A673 (cell line): ENCODE data around the gene CIBAR2. TPM values are rescaled to one million over a fixed set of nuclear protein-coding genes. Genes with fewer than 3 reads are reported as not detected.

Experiments
- BruUV-seq: library from RNA; stranded (reverse); fragments of 400-500 nt; replicated peaks from 2 replicates; lab custom pipeline; 2021; lab: Mats Ljungman, UMichigan
- CTCF ChIA-PET: fragments of 300-600 bp; sonication (Branson Sonifier 250); formaldehyde crosslinking; loops from one replicate; lab custom pipeline; 2022; ENCODE audit warnings: antibody characterized with exemption; lab: Charles Lee
- POLR2A ChIA-PET: fragments of 300-600 bp; sonication (Branson Sonifier 250); formaldehyde crosslinking; loops from one replicate; lab custom pipeline; 2022; ENCODE audit warnings: antibody characterized with exemption; ENCODE audit not compliant: low non-redundant PET; lab: Charles Lee
- DNase-seq: peaks from one replicate; pipeline ENCODE4 v3.0.0-alpha.2; 2015; ENCODE audit warnings: low spot score
- H3K27ac ChIP-seq: fragments of 200-600 bp; sonication (generic); 2 replicates; pipeline ENCODE4 v1.5.1; 2016; ENCODE audit warnings: mixed run types, low read depth, mild to moderate bottlenecking, mixed read lengths, antibody characterized with exemption, low read length; ENCODE audit not compliant: poor library complexity, severe bottlenecking
- H3K27me3 ChIP-seq: fragments of 200-600 bp; sonication (generic); replicated peaks from 2 replicates; pipeline ENCODE4 v1.6.1; 2017; ENCODE audit warnings: mixed run types, low read depth, mild to moderate bottlenecking, mixed read lengths, antibody characterized with exemption, low read length; ENCODE audit not compliant: insufficient read depth, poor library complexity
- H3K36me3 ChIP-seq: fragments of 200-600 bp; sonication (generic); 2 replicates; pipeline ENCODE4 v1.6.1; 2016; ENCODE audit warnings: mixed run types, mild to moderate bottlenecking, mixed read lengths, antibody characterized with exemption, low read length; ENCODE audit not compliant: insufficient read depth, poor library complexity, severe bottlenecking
- H3K4me1 ChIP-seq: fragments of 200-600 bp; sonication (generic); 2 replicates; pipeline ENCODE4 v1.6.1; 2017; ENCODE audit warnings: mixed run types, mild to moderate bottlenecking, mixed read lengths, antibody characterized with exemption, low read length; ENCODE audit not compliant: insufficient read depth, poor library complexity, severe bottlenecking
- H3K4me3 ChIP-seq: fragments of 200-600 bp; sonication (generic); 2 replicates; pipeline ENCODE4 v1.5.1; 2016; ENCODE audit warnings: low read depth, mixed run types, mild to moderate bottlenecking, mixed read lengths, low read length; ENCODE audit not compliant: poor library complexity, severe bottlenecking
- H3K9me3 ChIP-seq: fragments of 200-600 bp; sonication (generic); 2 replicates; pipeline ENCODE4 v1.6.1; 2016; ENCODE audit warnings: mixed run types, low read depth, mild to moderate bottlenecking, mixed read lengths, antibody characterized with exemption, low read length; ENCODE audit not compliant: poor library complexity, severe bottlenecking
- CTCF ChIP-seq: fragments of 300-800, 200-600 bp; sonication (generic); conservative IDR thresholded peaks from 2 replicates; pipeline ENCODE4 v1.5.1; 2017; ENCODE audit warnings: low read depth, mild to moderate bottlenecking, antibody characterized with exemption, low read length, moderate library complexity, mixed read lengths
- EZH2 ChIP-seq: fragments of 200-600 bp; sonication (generic); IDR thresholded peaks from 2 replicates; pipeline ENCODE4 v1.6.1; 2017; ENCODE audit warnings: borderline replicate concordance, low read depth, mild to moderate bottlenecking, mixed read lengths, antibody characterized with exemption, low read length; ENCODE audit not compliant: poor library complexity, severe bottlenecking
- intact Hi-C: fragments of 100-400 bp; cut with micrococcal nuclease; formaldehyde crosslinking; loops from one replicate; pipeline ENCODE4 v1.10.0; 2022; ENCODE audit not compliant: unreplicated experiment
- total RNA-seq: library from RNA; stranded (reverse); gene quantifications from 2 replicates; pipeline ENCODE4 v1.2.3, GENCODE V29; 2021

Gene CIBAR2
- total RNA-seq, 1 experiment from 2014 or later: not detected

GRCh38 chr16:85078952-85079351, 33.3 kb downstream of the CIBAR2 start:
- CTCF ChIA-PET: no interaction called here
- BruUV-seq: no TSS peak

GRCh38 chr16:85078226-85078625, 34.0 kb downstream of the CIBAR2 start:
- ChIA-PET CTCF (no interaction called here), POLR2A (no interaction called here)
- no peak for TF ChIP-seq EZH2
- TF ChIP-seq CTCF: no peak
- Histone ChIP-seq H3K27ac (no peak overlapping the region), H3K4me1 (no peaks in the 10 kb centered on the region), H3K9me3 (no peaks in the 10 kb centered on the region), H3K36me3 (no peaks in the 10 kb centered on the region), H3K4me3 (no peak overlapping the region), H3K27me3 (no peaks in the 10 kb centered on the region)
- intact Hi-C loops: no loop called here
- no peak for DNase-seq
- BruUV-seq: no TSS peak

More at GRCh38 chr16:85078952-85079351, 33.3 kb downstream of the CIBAR2 start:
- POLR2A ChIA-PET: no interaction called here
- Histone ChIP-seq H3K4me1 (no peaks in the 10 kb centered on the region), H3K27ac (no peak overlapping the region), H3K4me3 (no peak overlapping the region), H3K27me3 (no peaks in the 10 kb centered on the region), H3K9me3 (no peaks in the 10 kb centered on the region), H3K36me3 (no peaks in the 10 kb centered on the region)
- intact Hi-C loops: no loop called here
- TF ChIP-seq CTCF (no peak), EZH2 (no peak)
- DNase-seq: no peak

DNA sequence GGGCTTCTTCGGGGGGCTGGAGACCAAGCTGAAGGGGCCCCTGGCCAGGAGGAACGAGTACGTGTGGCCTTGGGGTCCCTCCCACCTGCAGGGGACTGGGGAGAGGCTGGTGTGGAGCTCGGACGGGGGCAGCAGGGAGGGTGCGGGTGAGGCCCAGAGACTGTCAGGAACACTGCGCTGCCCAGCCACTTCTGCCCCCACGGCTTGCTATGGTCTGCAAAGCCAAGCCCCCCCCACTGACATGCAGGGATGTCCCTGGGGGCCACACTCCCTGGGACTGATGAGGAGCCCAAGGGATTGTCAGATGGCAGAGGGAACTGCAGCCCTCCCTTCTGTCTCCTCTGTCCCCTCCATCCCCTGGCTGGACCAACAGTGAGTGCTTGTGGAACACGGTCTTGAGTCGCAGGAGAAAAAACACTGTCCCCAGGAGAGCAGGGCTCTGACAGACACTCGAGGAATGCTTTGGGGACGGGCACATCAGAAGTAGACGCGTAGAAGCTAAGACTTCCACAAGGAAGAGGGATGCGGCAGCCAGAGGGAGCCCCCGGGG, 34.6 kb downstream of the CIBAR2 start:
- BruUV-seq: no TSS peak
- Histone ChIP-seq H3K27me3 (no peaks in the 10 kb centered on the region), H3K27ac (no peak overlapping the region), H3K4me1 (no peaks in the 10 kb centered on the region), H3K36me3 (no peaks in the 10 kb centered on the region), H3K4me3 (no peak overlapping the region), H3K9me3 (no peaks in the 10 kb centered on the region)
- DNase-seq: no peak
- intact Hi-C loops: no loop called here
- TF ChIP-seq EZH2: no peak
- no peak for TF ChIP-seq CTCF
- ChIA-PET POLR2A (no interaction called here), CTCF (interaction anchor here (0.9 kb wide), 1 partner anchor 9 kb away, joined by 4 read pairs; no protein-coding TSS in a partner anchor)
